ENCODE measurements around the gene GH1. TPM values are rescaled to one million over a fixed set of nuclear protein-coding genes. Genes with fewer than 3 reads are reported as not detected.

The GH1 gene
- total and polyA plus RNA-seq, 7 donors = not detected

- peaks cover 52% of the 10 kb centered on the region for H3K4me1 ChIP-seq
- TF ChIP-seq CTCF (IDR thresholded peaks at IDR 0.05) = no peak
- peak overlapping the region; percentile 5 for H3K4me3 ChIP-seq
- H3K27ac ChIP-seq = peak overlapping the region; percentile 89
- ATAC-seq (peak; percentile 64 to 76 (median 75)), DNase-seq (peak; percentile 83 to 95)
- peaks cover 0 to 65% of the 10 kb centered on the region in 2 donors for H3K36me3 ChIP-seq (ENCODE audit: insufficient read depth in 1 of 2, low read depth in 1 of 2)
- H3K9me3 ChIP-seq = no peaks in the 10 kb centered on the region
- intact Hi-C loops (cut with DNase I) = loop anchor here in 1 of 2 donors (1.0 kb wide), 1 partner anchor 9 kb away; no protein-coding TSS in a partner anchor
- H3K27me3 ChIP-seq (ENCODE audit: insufficient read depth in 3 of 3, low read length in 2 of 3) = no peaks in the 10 kb centered on the region
- 26 to 40% (median 32%) methylated on average over 37 of the region's 37 CpGs for WGBS, 3 donors
Measured at GRCh38 chr17:63961355-63962212, 42.9 kb upstream of the GH1 start.

- no peaks in the 10 kb centered on the region for H3K27me3 ChIP-seq (ENCODE audit: insufficient read depth in 3 of 3, low read length in 2 of 3)
- no peaks in the 10 kb centered on the region for H3K9me3 ChIP-seq
- intact Hi-C loops (cut with DNase I) = no loop called here
- ATAC-seq = no peak
- H3K4me3 ChIP-seq = no peak overlapping the region
- 21 to 24% (median 23%) methylated on average over 5 to 7 of the region's 7 CpGs for WGBS, 3 donors
- no peak for TF ChIP-seq CTCF (IDR thresholded peaks at IDR 0.05)
- peaks cover 0 to 66% of the 10 kb centered on the region in 2 donors for H3K36me3 ChIP-seq (ENCODE audit: insufficient read depth in 1 of 2, low read depth in 1 of 2)
- H3K27ac ChIP-seq = peak overlapping the region; percentile 89
- DNase-seq = no peak
- H3K4me1 ChIP-seq = peaks cover 63% of the 10 kb centered on the region
Measured at GRCh38 chr17:63960430-63960829, 41.8 kb upstream of the GH1 start.

- Histone ChIP-seq H3K36me3 (ENCODE audit: insufficient read depth in 1 of 2, low read depth in 1 of 2) (peaks cover 0 to 66% of the 10 kb centered on the region in 2 donors), H3K4me1 (peaks cover 68% of the 10 kb centered on the region), H3K27ac (peak overlapping the region; percentile 89), H3K4me3 (no peak overlapping the region), H3K27me3 (ENCODE audit: insufficient read depth in 3 of 3, low read length in 2 of 3) (no peaks in the 10 kb centered on the region), H3K9me3 (no peaks in the 10 kb centered on the region)
- ATAC-seq (peak; percentile 70 to 88 (median 73)), DNase-seq (peak; percentile 70 to 93)
- no peak for TF ChIP-seq CTCF (IDR thresholded peaks at IDR 0.05)
- intact Hi-C loops (cut with DNase I) = no loop called here
- WGBS, 3 donors = 23 to 39% (median 30%) methylated on average over 6 to 9 of the region's 9 CpGs
Measured at GRCh38 chr17:63960006-63960405, 41.4 kb upstream of the GH1 start.

GRCh38 chr17:63956296-63956920, 37.8 kb upstream of the GH1 start:
- H3K27me3 ChIP-seq (ENCODE audit: insufficient read depth in 3 of 3, low read length in 2 of 3) = no peaks in the 10 kb centered on the region
- H3K4me1 ChIP-seq = peaks cover 65% of the 10 kb centered on the region
- ATAC-seq (peak in 1 of 4 donors; percentile 9), DNase-seq (no peak)
- 87 to 94% (median 93%) methylated on average over 5 of the region's 5 CpGs for WGBS, 3 donors
- intact Hi-C loops (cut with DNase I) = no loop called here
- no peaks in the 10 kb centered on the region for H3K9me3 ChIP-seq
- peak overlapping the region; percentile 82 for H3K27ac ChIP-seq
- H3K36me3 ChIP-seq (ENCODE audit: insufficient read depth in 1 of 2, low read depth in 1 of 2) = peaks cover 0 to 72% of the 10 kb centered on the region in 2 donors
- no peak for TF ChIP-seq CTCF (IDR thresholded peaks at IDR 0.05)
- no peak overlapping the region for H3K4me3 ChIP-seq
